ENCODE data around the gene ASAP3. TPM values are rescaled to one million over a fixed set of nuclear protein-coding genes. Genes with fewer than 3 reads are reported as not detected.

Gene ASAP3
- total RNA-seq, 1 donor from 2014 or later, result 3.9 TPM

DNA sequence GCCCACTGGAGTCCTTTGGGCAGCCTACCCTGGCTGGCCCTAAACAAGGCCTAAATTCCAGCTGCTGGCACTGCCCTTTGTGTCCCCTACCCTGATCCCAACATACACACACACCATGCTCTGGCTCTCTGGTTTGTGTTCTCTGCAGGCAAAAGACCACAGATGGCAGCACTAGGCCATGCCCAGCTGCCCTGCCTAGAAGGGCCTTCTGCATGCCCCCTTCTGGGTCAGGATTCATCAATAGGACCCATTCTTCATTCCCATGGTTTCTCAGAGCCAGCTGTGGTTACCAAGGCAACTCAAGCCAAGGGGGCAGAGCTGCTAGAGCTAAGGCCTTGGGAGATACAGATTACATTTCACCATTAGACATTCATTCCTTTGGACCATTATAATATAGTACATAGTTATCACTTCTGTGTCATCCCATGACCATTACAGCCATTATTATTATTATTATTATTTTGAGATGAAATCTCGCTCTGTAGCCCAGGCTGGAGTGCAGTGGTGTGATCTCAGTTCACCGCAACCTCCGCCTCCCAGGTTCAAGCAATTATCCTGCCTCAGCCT is 17.5 kb downstream of the ASAP3 start:
- no peaks in the 10 kb centered on the region for H4K20me1 ChIP-seq (ENCODE audit: low read depth)
- H3K27ac Mint-ChIP-seq, result no peak overlapping the region
- H3K36me3 Mint-ChIP-seq, result peaks cover 3% of the 10 kb centered on the region
- no peaks in the 10 kb centered on the region for H3K4me1 ChIP-seq
- H3K4me2 ChIP-seq, result no peak overlapping the region
- no peaks in the 10 kb centered on the region for H3K27me3 Mint-ChIP-seq (ENCODE audit: insufficient read depth, low read depth)
- no peak overlapping the region for H3K4me3 ChIP-seq
- TF ChIP-seq CTCF (IDR thresholded peaks at IDR 0.05), result no peak
- TF ChIP-seq EZH2 (IDR thresholded peaks at IDR 0.05), result no peak
- TF ChIP-seq EZH2phosphoT487 (IDR thresholded peaks at IDR 0.05), result no peak
- no peak overlapping the region for H3K4me3 Mint-ChIP-seq
- DNase-seq (ENCODE audit: low spot score), result no peak
- H3K9ac ChIP-seq, result no peak overlapping the region
- no peaks in the 10 kb centered on the region for H3K27me3 ChIP-seq
- peaks cover 6% of the 10 kb centered on the region for H3F3A ChIP-seq (ENCODE audit: low read depth)
- no peaks in the 10 kb centered on the region for H3K36me3 ChIP-seq
- no peak overlapping the region for H2AFZ ChIP-seq (replicated peaks)
- H3K27ac ChIP-seq, result no peak overlapping the region
- peaks cover 12% of the 10 kb centered on the region for H3K4me1 Mint-ChIP-seq
- H3K9me3 Mint-ChIP-seq, result no peaks in the 10 kb centered on the region
- H3K79me2 ChIP-seq (ENCODE audit: low read depth), result no peaks in the 10 kb centered on the region
- no peaks in the 10 kb centered on the region for H3K9me3 ChIP-seq (ENCODE audit: low read depth)

- H3K4me1 ChIP-seq, result no peaks in the 10 kb centered on the region
- no peaks in the 10 kb centered on the region for H3K27me3 Mint-ChIP-seq (ENCODE audit: insufficient read depth, low read depth)
- no peaks in the 10 kb centered on the region for H3K79me2 ChIP-seq (ENCODE audit: low read depth)
- no peak overlapping the region for H3K4me3 Mint-ChIP-seq
- no peaks in the 10 kb centered on the region for H3F3A ChIP-seq (ENCODE audit: low read depth)
- no peak overlapping the region for H3K4me2 ChIP-seq
- no peak overlapping the region for H3K4me3 ChIP-seq
- no peak overlapping the region for H2AFZ ChIP-seq (replicated peaks)
- no peaks in the 10 kb centered on the region for H4K20me1 ChIP-seq (ENCODE audit: low read depth)
- H3K9me3 Mint-ChIP-seq, result no peaks in the 10 kb centered on the region
- H3K4me1 Mint-ChIP-seq, result peaks cover 7% of the 10 kb centered on the region
- no peak overlapping the region for H3K27ac ChIP-seq
- no peak for TF ChIP-seq CTCF (IDR thresholded peaks at IDR 0.05)
- TF ChIP-seq EZH2phosphoT487 (IDR thresholded peaks at IDR 0.05), result no peak
- no peak for TF ChIP-seq EZH2 (IDR thresholded peaks at IDR 0.05)
- peaks cover 10% of the 10 kb centered on the region for H3K36me3 Mint-ChIP-seq
- no peaks in the 10 kb centered on the region for H3K9me3 ChIP-seq (ENCODE audit: low read depth)
- no peak overlapping the region for H3K27ac Mint-ChIP-seq
- no peaks in the 10 kb centered on the region for H3K36me3 ChIP-seq
- no peak for DNase-seq (ENCODE audit: low spot score)
- H3K9ac ChIP-seq, result no peak overlapping the region
- no peaks in the 10 kb centered on the region for H3K27me3 ChIP-seq
These were observed 20.7 kb downstream of the ASAP3 start for GRCh38 chr1:23463286-23463685.

- H3K9me3 Mint-ChIP-seq, result no peaks in the 10 kb centered on the region
- Histone ChIP-seq H3K4me1 (no peaks in the 10 kb centered on the region), H4K20me1 (ENCODE audit: low read depth) (no peaks in the 10 kb centered on the region), H3K9ac (no peak overlapping the region), H3F3A (ENCODE audit: low read depth) (no peaks in the 10 kb centered on the region), H3K4me2 (no peak overlapping the region), H3K36me3 (no peaks in the 10 kb centered on the region), H3K27me3 (no peaks in the 10 kb centered on the region), H3K79me2 (ENCODE audit: low read depth) (no peaks in the 10 kb centered on the region), H3K27ac (no peak overlapping the region), H3K4me3 (no peak overlapping the region), H2AFZ (replicated peaks) (no peak overlapping the region), H3K9me3 (ENCODE audit: low read depth) (no peaks in the 10 kb centered on the region)
- peaks cover 7% of the 10 kb centered on the region for H3K4me1 Mint-ChIP-seq
- H3K4me3 Mint-ChIP-seq, result no peak overlapping the region
- H3K36me3 Mint-ChIP-seq, result peaks cover 10% of the 10 kb centered on the region
- H3K27me3 Mint-ChIP-seq (ENCODE audit: insufficient read depth, low read depth), result no peaks in the 10 kb centered on the region
- no peak for DNase-seq (ENCODE audit: low spot score)
- H3K27ac Mint-ChIP-seq, result no peak overlapping the region
- TF ChIP-seq CTCF (IDR thresholded peaks at IDR 0.05) (no peak), EZH2 (IDR thresholded peaks at IDR 0.05) (no peak), EZH2phosphoT487 (IDR thresholded peaks at IDR 0.05) (no peak)
These were observed 21.2 kb downstream of the ASAP3 start for GRCh38 chr1:23462766-23463165.

All from neural progenitor cell (in vitro differentiated cells).